Uterus (tissue), 4 donors: ENCODE measurements around the gene CRYL1. TPM values are rescaled to one million over a fixed set of nuclear protein-coding genes. Genes with fewer than 3 reads are reported as not detected.
A peak's percentile ranks its signal among the peaks of the same experiment; 100 is the strongest.

Experiments used
- DNase-seq, 2 donors: peaks; one replicate each; pipeline ENCODE4 v3.0.0-alpha.2; 2019 to 2020
- H3K27ac ChIP-seq, 2 donors: fragments of 200-600 bp; sonication (generic); 1 replicate in 1 of 2; 2 replicates in 1 of 2; pipeline ENCODE4 v1.5.1; 2016 to 2018
- H3K27me3 ChIP-seq, 2 donors: fragments of 200-600 bp; sonication (generic); one replicate each; pipeline ENCODE4 v1.5.1; 2018 to 2019; ENCODE audit warnings: control low read depth in 1 of 2
- H3K36me3 ChIP-seq, 2 donors: fragments of 200-600 bp; sonication (generic); one replicate each; pipeline ENCODE4 v1.5.1; 2019; ENCODE audit warnings: control low read depth in 1 of 2
- H3K4me1 ChIP-seq, 2 donors: fragments of 200-600 bp; sonication (generic); one replicate each; pipeline ENCODE4 v1.5.1; 2018 to 2019; ENCODE audit warnings: control low read depth in 1 of 2
- H3K4me3 ChIP-seq, 2 donors: fragments of 200-600 bp; sonication (generic); 1 replicate in 1 of 2; 2 replicates in 1 of 2; pipeline ENCODE4 v1.5.1; 2018 to 2019; ENCODE audit warnings: mild to moderate bottlenecking in 1 of 2
- H3K9me3 ChIP-seq, 2 donors: fragments of 200-600 bp; sonication (generic); one replicate each; pipeline ENCODE4 v1.5.1; 2019; ENCODE audit warnings: control low read depth in 1 of 2
- POLR2A ChIP-seq, 2 donors: fragments of 450-650 bp; IDR thresholded peaks; one replicate each; pipeline ENCODE4 v1.6.1; 2016; ENCODE audit warnings: antibody characterized with exemption in 2 of 2, mild to moderate bottlenecking in 1 of 2, moderate library complexity in 1 of 2
- intact Hi-C: fragments of 100-400 bp; cut with DNase I; formaldehyde crosslinking; loops from one replicate; pipeline ENCODE4 v1.15.1; 2023; ENCODE audit warnings: low total_unique reads
- total RNA-seq, 4 donors: library from RNA; depleted of rRNA in 3 of 4; stranded (reverse); fragments of >200 nt in 3 of 4; gene quantifications; one replicate each; pipeline versions ENCODE4 v1.1.0 to v1.2.4, GENCODE V29; 2014 to 2023
- TF ChIP-seq, protein P1 (sequence below), 4 experiments: fragments of 200-600 bp in 2 of 4; fragments of 450-650 bp in 2 of 4; sonication (generic) in 2 of 4; IDR thresholded peaks; one replicate each; pipeline ENCODE4 v1.5.1; 2016 to 2019; ENCODE audit warnings: antibody characterized with exemption in 4 of 4, mild to moderate bottlenecking in 2 of 4, moderate library complexity in 1 of 4
- donor health status: DM: yes; HTN: yes; CAD: no.

Gene CRYL1
- total RNA-seq, 4 donors from 2014 or later = 35.6 to 90.4 (median 50.7) TPM

- DNase-seq = no peak
- TF ChIP-seq, protein P1, sequence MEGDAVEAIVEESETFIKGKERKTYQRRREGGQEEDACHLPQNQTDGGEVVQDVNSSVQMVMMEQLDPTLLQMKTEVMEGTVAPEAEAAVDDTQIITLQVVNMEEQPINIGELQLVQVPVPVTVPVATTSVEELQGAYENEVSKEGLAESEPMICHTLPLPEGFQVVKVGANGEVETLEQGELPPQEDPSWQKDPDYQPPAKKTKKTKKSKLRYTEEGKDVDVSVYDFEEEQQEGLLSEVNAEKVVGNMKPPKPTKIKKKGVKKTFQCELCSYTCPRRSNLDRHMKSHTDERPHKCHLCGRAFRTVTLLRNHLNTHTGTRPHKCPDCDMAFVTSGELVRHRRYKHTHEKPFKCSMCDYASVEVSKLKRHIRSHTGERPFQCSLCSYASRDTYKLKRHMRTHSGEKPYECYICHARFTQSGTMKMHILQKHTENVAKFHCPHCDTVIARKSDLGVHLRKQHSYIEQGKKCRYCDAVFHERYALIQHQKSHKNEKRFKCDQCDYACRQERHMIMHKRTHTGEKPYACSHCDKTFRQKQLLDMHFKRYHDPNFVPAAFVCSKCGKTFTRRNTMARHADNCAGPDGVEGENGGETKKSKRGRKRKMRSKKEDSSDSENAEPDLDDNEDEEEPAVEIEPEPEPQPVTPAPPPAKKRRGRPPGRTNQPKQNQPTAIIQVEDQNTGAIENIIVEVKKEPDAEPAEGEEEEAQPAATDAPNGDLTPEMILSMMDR (IDR thresholded peaks at IDR 0.05) = no peak
- no peak for TF ChIP-seq POLR2A (IDR thresholded peaks at IDR 0.05)
- intact Hi-C loops = no loop called here
- Histone ChIP-seq H3K4me3 (no peak overlapping the region), H3K9me3 (peaks cover 0 to 2% of the 10 kb centered on the region in 2 donors), H3K36me3 (no peaks in the 10 kb centered on the region), H3K4me1 (no peaks in the 10 kb centered on the region), H3K27me3 (no peaks in the 10 kb centered on the region), H3K27ac (no peak overlapping the region)
Measured at GRCh38 chr13:20456737-20457136, 68.9 kb downstream of the CRYL1 start.

- H3K9me3 ChIP-seq = peaks cover 0 to 8% of the 10 kb centered on the region in 2 donors
- H3K27me3 ChIP-seq = no peaks in the 10 kb centered on the region
- no peak for DNase-seq
- H3K36me3 ChIP-seq = no peaks in the 10 kb centered on the region
- intact Hi-C loops = no loop called here
- TF ChIP-seq, protein P1 (IDR thresholded peaks at IDR 0.05) = no peak
- TF ChIP-seq POLR2A (IDR thresholded peaks at IDR 0.05) = no peak
- H3K4me3 ChIP-seq = no peak overlapping the region
- no peaks in the 10 kb centered on the region for H3K4me1 ChIP-seq
- no peak overlapping the region for H3K27ac ChIP-seq
Measured at GRCh38 chr13:20451397-20451796, 74.3 kb downstream of the CRYL1 start.

DNA sequence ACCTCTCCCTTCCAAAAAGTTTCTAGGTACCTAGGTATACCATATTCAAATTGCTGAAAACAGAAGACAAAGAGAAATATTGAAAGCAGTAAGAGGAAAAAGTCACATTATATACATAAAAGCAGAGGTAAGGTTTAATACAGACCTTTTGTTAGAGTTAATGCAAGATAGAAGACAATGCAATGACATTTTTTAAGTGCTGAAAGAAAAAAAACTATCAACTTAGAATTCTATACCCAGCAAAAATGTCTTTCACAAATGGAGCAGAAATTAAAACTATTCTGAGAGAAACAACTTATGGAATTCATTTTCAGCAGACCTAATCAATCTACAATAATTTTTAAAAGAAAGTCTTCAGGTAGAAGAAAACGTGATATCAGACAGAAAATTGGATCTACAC, 77.2 kb downstream of the CRYL1 start:
- Histone ChIP-seq H3K27me3 (no peaks in the 10 kb centered on the region), H3K4me3 (no peak overlapping the region), H3K27ac (no peak overlapping the region), H3K4me1 (no peaks in the 10 kb centered on the region), H3K36me3 (no peaks in the 10 kb centered on the region), H3K9me3 (peaks cover 0 to 9% of the 10 kb centered on the region in 2 donors)
- TF ChIP-seq POLR2A (IDR thresholded peaks at IDR 0.05) = no peak
- TF ChIP-seq, protein P1 (IDR thresholded peaks at IDR 0.05) = no peak
- DNase-seq = no peak
- intact Hi-C loops = no loop called here

- TF ChIP-seq POLR2A (IDR thresholded peaks at IDR 0.05) = no peak
- TF ChIP-seq, protein P1 (IDR thresholded peaks at IDR 0.05) = no peak
- no peak for DNase-seq
- H3K9me3 ChIP-seq = peaks cover 0 to 9% of the 10 kb centered on the region in 2 donors
- no peaks in the 10 kb centered on the region for H3K36me3 ChIP-seq
- H3K4me1 ChIP-seq = no peaks in the 10 kb centered on the region
- H3K27me3 ChIP-seq = no peaks in the 10 kb centered on the region
- intact Hi-C loops = no loop called here
- no peak overlapping the region for H3K4me3 ChIP-seq
- H3K27ac ChIP-seq = peak overlapping the region in 1 of 2 donors; percentile 9
Measured at GRCh38 chr13:20446900-20447299, 78.8 kb downstream of the CRYL1 start.

GRCh38 chr13:20446405-20446804, 79.3 kb downstream of the CRYL1 start:
- DNase-seq = no peak
- intact Hi-C loops = no loop called here

More at GRCh38 chr13:20446405-20446804, 79.3 kb downstream of the CRYL1 start:
- Histone ChIP-seq H3K27ac (peak overlapping the region in 1 of 2 donors; percentile 9), H3K27me3 (no peaks in the 10 kb centered on the region), H3K4me1 (no peaks in the 10 kb centered on the region), H3K36me3 (no peaks in the 10 kb centered on the region), H3K4me3 (no peak overlapping the region), H3K9me3 (peaks cover 0 to 9% of the 10 kb centered on the region in 2 donors)
- TF ChIP-seq, protein P1 (IDR thresholded peaks at IDR 0.05) = no peak
- TF ChIP-seq POLR2A (IDR thresholded peaks at IDR 0.05) = no peak
